ENCODE data around the gene DHX16. TPM values are rescaled to one million over a fixed set of nuclear protein-coding genes. Genes with fewer than 3 reads are reported as not detected.

The DHX16 gene
- total and polyA plus RNA-seq, 2 experiments from 2014 or later: 16.0 to 31.3 TPM

GRCh38 chr6:30686908-30687658 lies 14.3 kb upstream of the DHX16 start:
- H3K27ac ChIP-seq (ENCODE audit: low read depth): peak overlapping the region; percentile 59; the same call in 1 of the 2 replicates
- H3K27me3 Mint-ChIP-seq (ENCODE audit: insufficient read depth, low read depth, poor library complexity): peaks cover 37% of the 10 kb centered on the region
- no peaks in the 10 kb centered on the region; the same call in 2 of the 3 replicates for H3K9me3 Mint-ChIP-seq
- peaks cover 71% of the 10 kb centered on the region for H3K4me1 Mint-ChIP-seq
- H3K27me3 ChIP-seq (ENCODE audit: insufficient read depth): 0 out of 2 replicates have a peak, but pooled peaks cover 5% of the 10 kb centered on the region
- peaks cover 17% of the 10 kb centered on the region for H3F3A ChIP-seq (replicated peaks; ENCODE audit: low read depth)
- H3K4me3 ChIP-seq: peak overlapping the region; percentile 99
- ATAC-seq: peak; percentile 31
- H3K27ac Mint-ChIP-seq: peak overlapping the region; percentile 84; the same call in 1 of the 2 replicates
- H3K36me3 ChIP-seq (ENCODE audit: insufficient read depth): no peaks in the 10 kb centered on the region
- no peaks in the 10 kb centered on the region for H3K9me2 ChIP-seq (ENCODE audit: insufficient read depth)
- peak; percentile 84 for DNase-seq (ENCODE audit: low spot score)
- TF ChIP-seq, protein P1, sequence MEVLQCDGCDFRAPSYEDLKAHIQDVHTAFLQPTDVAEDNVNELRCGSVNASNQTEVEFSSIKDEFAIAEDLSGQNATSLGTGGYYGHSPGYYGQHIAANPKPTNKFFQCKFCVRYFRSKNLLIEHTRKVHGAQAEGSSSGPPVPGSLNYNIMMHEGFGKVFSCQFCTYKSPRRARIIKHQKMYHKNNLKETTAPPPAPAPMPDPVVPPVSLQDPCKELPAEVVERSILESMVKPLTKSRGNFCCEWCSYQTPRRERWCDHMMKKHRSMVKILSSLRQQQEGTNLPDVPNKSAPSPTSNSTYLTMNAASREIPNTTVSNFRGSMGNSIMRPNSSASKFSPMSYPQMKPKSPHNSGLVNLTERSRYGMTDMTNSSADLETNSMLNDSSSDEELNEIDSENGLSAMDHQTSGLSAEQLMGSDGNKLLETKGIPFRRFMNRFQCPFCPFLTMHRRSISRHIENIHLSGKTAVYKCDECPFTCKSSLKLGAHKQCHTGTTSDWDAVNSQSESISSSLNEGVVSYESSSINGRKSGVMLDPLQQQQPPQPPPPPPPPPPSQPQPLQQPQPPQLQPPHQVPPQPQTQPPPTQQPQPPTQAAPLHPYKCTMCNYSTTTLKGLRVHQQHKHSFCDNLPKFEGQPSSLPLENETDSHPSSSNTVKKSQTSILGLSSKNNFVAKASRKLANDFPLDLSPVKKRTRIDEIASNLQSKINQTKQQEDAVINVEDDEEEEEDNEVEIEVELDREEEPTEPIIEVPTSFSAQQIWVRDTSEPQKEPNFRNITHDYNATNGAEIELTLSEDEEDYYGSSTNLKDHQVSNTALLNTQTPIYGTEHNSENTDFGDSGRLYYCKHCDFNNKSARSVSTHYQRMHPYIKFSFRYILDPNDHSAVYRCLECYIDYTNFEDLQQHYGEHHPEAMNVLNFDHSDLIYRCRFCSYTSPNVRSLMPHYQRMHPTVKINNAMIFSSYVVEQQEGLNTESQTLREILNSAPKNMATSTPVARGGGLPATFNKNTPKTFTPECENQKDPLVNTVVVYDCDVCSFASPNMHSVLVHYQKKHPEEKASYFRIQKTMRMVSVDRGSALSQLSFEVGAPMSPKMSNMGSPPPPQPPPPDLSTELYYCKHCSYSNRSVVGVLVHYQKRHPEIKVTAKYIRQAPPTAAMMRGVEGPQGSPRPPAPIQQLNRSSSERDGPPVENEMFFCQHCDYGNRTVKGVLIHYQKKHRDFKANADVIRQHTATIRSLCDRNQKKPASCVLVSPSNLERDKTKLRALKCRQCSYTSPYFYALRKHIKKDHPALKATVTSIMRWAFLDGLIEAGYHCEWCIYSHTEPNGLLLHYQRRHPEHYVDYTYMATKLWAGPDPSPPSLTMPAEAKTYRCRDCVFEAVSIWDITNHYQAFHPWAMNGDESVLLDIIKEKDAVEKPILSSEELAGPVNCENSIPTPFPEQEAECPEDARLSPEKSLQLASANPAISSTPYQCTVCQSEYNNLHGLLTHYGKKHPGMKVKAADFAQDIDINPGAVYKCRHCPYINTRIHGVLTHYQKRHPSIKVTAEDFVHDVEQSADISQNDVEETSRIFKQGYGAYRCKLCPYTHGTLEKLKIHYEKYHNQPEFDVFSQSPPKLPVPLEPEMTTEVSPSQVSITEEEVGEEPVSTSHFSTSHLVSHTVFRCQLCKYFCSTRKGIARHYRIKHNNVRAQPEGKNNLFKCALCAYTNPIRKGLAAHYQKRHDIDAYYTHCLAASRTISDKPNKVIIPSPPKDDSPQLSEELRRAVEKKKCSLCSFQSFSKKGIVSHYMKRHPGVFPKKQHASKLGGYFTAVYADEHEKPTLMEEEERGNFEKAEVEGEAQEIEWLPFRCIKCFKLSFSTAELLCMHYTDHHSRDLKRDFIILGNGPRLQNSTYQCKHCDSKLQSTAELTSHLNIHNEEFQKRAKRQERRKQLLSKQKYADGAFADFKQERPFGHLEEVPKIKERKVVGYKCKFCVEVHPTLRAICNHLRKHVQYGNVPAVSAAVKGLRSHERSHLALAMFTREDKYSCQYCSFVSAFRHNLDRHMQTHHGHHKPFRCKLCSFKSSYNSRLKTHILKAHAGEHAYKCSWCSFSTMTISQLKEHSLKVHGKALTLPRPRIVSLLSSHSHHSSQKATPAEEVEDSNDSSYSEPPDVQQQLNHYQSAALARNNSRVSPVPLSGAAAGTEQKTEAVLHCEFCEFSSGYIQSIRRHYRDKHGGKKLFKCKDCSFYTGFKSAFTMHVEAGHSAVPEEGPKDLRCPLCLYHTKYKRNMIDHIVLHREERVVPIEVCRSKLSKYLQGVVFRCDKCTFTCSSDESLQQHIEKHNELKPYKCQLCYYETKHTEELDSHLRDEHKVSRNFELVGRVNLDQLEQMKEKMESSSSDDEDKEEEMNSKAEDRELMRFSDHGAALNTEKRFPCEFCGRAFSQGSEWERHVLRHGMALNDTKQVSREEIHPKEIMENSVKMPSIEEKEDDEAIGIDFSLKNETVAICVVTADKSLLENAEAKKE (CRISPR knock-in tag; IDR thresholded peaks at IDR 0.05): no peak
- 0 out of 2 replicates have a peak, but pooled peaks have one; percentile 5 for TF ChIP-seq CREB1 (CRISPR knock-in tag; IDR thresholded peaks at IDR 0.05; ENCODE audit: low read depth)
- peak; percentile 62 for TF ChIP-seq POLR2AphosphoS5 (IDR thresholded peaks at IDR 0.05; ENCODE audit: low read depth)
- TF ChIP-seq, protein P2, sequence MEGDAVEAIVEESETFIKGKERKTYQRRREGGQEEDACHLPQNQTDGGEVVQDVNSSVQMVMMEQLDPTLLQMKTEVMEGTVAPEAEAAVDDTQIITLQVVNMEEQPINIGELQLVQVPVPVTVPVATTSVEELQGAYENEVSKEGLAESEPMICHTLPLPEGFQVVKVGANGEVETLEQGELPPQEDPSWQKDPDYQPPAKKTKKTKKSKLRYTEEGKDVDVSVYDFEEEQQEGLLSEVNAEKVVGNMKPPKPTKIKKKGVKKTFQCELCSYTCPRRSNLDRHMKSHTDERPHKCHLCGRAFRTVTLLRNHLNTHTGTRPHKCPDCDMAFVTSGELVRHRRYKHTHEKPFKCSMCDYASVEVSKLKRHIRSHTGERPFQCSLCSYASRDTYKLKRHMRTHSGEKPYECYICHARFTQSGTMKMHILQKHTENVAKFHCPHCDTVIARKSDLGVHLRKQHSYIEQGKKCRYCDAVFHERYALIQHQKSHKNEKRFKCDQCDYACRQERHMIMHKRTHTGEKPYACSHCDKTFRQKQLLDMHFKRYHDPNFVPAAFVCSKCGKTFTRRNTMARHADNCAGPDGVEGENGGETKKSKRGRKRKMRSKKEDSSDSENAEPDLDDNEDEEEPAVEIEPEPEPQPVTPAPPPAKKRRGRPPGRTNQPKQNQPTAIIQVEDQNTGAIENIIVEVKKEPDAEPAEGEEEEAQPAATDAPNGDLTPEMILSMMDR (conservative IDR thresholded peaks at IDR 0.05; ENCODE audit: low read depth in 2 of 2): no peak
- no peak for TF ChIP-seq STAT1 (IDR thresholded peaks at IDR 0.05; ENCODE audit: unreplicated experiment)
- H3K36me3 Mint-ChIP-seq (ENCODE audit: low read depth): peaks cover 18% of the 10 kb centered on the region
- H3K79me2 ChIP-seq (replicated peaks; ENCODE audit: insufficient read depth): peaks cover 19% of the 10 kb centered on the region
- H3K4me3 Mint-ChIP-seq: peak overlapping the region; percentile 81
- no peaks in the 10 kb centered on the region for H4K20me1 ChIP-seq (replicated peaks; ENCODE audit: insufficient read depth)
- peak overlapping the region; percentile 94 for H2AFZ ChIP-seq
- H3K4me2 ChIP-seq: peak overlapping the region; percentile 98
- H3K4me1 ChIP-seq (ENCODE audit: insufficient read depth): peaks cover 53% of the 10 kb centered on the region

Data from GM23338 (cell line).